NCI-H526 treated with DMSO at 0.1 percent for 48 hours (cell line): ENCODE data around the gene NLRP10.
"Not testable (repeated sequence)": the region's sequence is repeated elsewhere in the genome, so short reads cannot be mapped to it uniquely, and the experiment has no call there.

Experiments used
- DNase-seq: peaks from one replicate; lab custom pipeline; 2025; lab: John Stamatoyannopoulos, UW

NLRP10 gene

DNA sequence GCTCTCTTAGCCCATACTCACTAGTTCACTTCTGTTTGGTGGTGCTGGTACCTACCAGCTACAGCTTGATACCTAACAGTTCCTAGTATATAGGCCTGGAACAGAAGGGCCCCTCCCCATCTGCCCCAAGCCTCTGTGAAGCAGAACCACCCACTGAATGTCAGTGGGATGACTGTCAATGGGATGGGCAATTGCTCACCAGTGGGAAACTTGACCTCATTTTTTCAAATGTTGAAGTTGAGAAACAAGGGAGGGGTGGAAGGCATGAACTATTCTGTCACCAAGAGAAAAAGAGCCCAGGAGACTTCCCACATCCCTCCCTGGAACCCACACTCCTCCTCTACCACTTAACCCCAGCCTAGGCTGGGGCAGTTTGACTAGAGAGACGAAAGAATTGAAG, at the start of gene NLRP10:
NLRP10 (minus strand) TSS at position 62 of the 400 bp plus-strand sequence. CDS start 1,952 bp downstream, outside the sequence.
- DNase-seq: no peak

DNA sequence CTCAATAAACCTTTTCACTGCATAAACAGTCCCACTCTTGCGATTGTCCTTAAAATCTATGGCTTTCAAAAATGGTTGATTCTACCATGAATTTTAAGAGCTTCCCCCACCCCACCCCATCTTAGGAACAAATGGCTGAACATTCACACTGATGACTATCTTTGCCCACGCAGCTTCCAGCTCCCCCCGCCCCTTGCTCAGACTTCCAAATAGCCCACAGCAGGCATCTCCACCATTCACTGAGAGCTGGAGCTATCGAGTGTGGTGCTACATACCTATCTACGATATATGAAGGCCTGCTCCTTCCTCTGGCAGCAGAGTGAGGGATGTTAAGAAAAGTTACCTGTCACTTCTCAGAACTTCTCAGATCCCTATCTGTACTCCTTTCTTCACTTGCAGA, 48.6 kb upstream of the NLRP10 start:
- DNase-seq: no peak

DNA sequence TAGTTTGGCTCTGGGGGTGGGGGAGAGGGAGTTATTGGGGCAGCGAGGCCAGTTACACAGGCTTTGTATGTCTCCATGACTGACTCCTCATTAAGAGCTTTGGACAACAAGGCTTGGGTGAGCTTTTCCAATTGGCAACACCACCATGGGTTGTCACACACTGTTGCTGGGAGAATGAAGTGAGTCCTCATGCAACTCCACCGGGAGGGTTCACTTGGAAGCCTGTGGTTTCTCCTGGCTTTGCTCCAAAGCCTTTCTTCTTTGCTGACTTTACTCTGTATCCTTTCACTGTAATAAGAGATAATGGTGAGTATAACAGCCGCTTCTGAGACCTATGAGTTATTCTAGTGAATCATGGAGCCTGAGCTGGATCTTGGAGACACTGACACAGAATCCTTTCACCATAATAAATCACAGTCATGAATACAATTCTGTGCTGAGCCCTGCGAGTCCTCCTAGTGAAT, 46.8 kb upstream of the NLRP10 start:
- no peak for DNase-seq

- no peak for DNase-seq
These were observed 46.1 kb upstream of the NLRP10 start for GRCh38 chr11:8011371-8011770.

GRCh38 chr11:8009856-8010255, 44.6 kb upstream of the NLRP10 start:
- no peak for DNase-seq

GRCh38 chr11:8008212-8008611, 43.0 kb upstream of the NLRP10 start:
- DNase-seq: no peak

- peak; percentile 28 for DNase-seq
These were observed 41.2 kb upstream of the NLRP10 start for GRCh38 chr11:8006349-8006977.

DNA sequence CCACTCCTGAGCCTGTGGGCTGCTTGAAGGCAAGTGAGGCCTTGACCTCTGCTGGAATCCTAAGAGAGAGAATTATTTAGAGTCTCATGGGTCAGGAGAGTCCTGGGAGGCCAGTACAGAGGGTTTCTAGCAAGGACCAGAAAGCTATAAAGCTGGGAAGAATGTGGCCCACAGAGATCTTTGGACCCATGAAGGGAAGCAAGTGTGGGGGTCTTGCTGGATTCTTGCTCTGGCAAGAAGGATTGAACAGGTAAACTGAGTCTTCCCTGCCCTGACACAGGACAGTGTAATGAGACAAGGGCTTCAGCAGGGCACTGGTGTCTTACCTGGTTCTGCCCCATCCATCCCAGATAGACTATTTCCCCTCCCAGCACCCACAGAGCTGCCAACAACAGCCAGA, 40.3 kb upstream of the NLRP10 start:
- no peak for DNase-seq

DNA sequence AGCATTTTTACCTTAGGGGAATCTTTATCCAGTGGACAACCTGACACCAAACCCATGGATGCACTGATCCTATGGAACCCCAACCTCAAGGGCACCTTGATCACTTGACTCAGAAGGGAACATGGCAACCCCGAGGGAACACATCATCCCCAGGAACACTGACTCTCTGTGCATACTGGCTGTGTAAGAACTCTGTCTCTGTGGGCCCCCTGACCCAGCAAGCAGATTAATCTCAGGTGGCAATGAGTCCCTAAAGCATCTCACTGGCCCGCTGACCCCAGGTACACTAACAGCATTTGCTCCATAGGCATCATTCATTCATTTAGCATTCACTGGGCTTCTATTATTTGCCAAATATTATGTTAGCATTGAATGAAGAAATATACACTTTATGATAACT, 38.8 kb upstream of the NLRP10 start:
- DNase-seq: no peak

DNA sequence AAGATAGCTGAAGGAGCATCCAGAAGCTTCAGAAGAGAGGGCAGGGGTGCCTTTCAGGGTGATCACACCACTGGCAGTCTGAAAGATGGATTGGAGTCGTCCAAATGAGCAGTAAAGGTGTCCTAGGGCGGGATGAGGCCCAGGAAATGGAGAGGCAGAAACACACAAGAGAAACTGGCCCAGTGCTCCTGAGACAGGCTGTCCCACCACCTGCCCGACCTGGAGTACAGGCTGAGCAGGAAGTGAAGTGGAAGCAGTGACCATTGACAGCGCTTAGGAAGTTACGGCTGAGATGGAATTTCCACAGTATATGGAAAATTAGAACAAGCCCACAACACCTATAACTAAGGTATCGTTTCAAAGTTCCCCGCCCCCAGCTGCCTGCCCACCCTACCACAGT, 37.9 kb upstream of the NLRP10 start:
- no peak for DNase-seq

- DNase-seq: no peak
These were observed 37.4 kb upstream of the NLRP10 start for GRCh38 chr11:8002676-8003075.

GRCh38 chr11:8000390-8000789, 35.1 kb upstream of the NLRP10 start:
- DNase-seq: no peak

GRCh38 chr11:7999795-8000194, 34.5 kb upstream of the NLRP10 start:
- no peak for DNase-seq

DNA sequence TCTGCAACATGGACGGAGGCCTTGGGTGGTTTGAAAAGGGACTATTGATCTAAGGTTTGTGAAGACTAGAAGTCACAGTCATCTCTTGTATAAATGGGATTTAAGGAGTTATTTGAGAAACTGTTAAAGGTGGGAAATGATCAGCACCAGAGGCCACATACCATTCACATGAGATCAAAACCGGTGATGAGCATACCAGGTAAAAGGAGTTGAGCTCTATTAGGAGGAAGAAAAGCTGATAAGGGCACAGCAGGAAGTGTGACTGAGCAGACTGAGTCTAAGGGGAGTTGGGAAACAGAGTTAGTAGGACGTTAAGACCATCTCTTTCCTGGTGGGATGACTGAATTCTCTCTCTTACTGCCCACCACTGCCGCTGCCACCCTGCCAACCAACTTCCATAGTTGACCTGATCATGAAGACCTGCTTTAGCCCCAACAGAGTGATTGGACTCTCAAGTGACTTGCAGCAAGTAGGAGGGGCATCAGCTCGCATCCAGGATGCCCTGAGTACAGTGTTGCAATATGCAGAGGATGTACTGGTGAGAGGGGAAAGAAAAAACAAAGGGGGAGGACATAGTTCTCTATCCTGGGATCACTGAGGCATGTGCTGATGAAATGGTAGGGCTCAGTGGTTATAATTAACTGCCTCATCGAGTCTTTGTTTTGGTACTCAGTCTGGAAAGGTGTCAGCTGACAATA, 29.5 kb upstream of the NLRP10 start:
- DNase-seq: no peak

DNA sequence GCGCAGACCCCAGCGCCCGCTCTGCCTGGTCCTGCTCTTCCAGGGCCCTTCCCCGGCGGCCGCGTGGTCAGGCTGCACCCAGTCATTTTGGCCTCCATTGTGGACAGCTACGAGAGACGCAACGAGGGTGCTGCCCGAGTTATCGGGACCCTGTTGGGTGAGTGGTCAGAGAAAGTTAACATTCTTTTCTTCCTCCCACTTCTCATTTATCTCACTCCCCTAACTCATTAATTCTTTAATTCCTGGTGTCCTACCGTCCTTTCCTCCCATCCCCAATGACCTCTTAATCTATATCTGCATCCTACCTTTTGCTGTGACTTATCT, 22.3 kb upstream of the NLRP10 start:
- not testable (repeated sequence) for DNase-seq

- DNase-seq: peak; percentile 99
These were observed 21.7 kb upstream of the NLRP10 start, which contains the start of gene EIF3F for GRCh38 chr11:7986768-7987559. Gene EIF3F (plus strand): TSS chr11:7987337. CDS start chr11:7987353, 16 bp downstream.

GRCh38 chr11:7983832-7984590, 18.8 kb upstream of the NLRP10 start:
- no peak for DNase-seq

- no peak for DNase-seq
These were observed 17.4 kb upstream of the NLRP10 start for GRCh38 chr11:7982582-7983119.

GRCh38 chr11:7981619-7982157, 16.4 kb upstream of the NLRP10 start:
- DNase-seq: no peak

DNA sequence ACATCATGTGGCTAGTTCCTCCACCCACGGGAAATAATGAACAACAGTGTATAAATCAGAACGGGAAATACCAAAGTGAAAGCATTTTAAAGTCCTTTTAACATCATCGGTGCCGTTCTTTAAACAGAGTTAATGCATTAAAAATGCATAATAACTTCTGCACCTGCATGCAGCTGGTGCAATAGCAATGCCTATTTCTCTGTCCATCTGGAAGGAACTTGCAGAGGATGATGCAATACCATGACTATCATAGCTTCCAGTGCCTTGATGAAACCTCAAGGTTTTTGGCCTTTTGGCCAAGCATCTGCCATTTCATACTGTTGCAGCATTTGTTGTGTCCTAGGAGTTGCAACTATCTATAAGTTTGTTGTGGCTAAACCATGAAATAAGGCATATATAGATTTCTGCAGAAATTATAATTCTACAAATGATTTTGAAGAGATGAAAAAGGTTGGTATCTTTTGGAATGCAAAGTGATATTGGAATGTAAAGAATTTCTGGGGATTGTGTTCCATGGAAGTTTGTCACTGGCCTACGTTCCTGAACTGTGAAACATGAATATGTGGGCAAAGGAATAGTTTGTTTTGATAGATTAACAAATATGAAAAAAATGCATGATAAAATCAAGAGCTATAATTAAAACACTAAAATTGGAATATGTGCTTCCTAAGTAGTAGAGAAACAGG, 12.1 kb upstream of the NLRP10 start:
- no peak for DNase-seq

DNA sequence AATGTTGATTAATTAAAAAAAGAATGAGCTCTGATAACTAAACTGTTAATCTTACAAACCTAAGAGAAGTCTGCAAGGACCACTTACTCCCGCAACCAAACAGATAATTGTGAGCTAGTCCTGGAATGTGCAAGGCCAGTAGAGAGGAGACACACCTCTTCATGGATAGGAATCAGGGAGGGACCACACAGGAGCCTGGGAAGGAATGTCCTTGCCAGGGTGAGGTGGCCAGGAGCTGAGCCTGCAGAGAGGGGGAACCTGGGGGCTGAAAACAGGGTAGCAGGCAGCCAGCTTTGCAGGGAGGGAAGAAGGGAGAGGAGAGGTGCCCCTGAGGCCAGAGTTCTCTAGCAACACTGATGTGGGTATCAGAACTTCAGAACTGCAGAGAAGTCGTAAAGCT, 9.4 kb upstream of the NLRP10 start:
- no peak for DNase-seq
